ENCODE results near the gene C1orf174.
"Not testable (repeated sequence)": the region's sequence is repeated elsewhere in the genome, so short reads cannot be mapped to it uniquely, and the experiment has no call there.

C1orf174 gene

GRCh38 chr1:3923378-3924185, 23.5 kb upstream of the C1orf174 start:
- H3K9ac ChIP-seq (ENCODE audit: low read length) = no peak overlapping the region
- no peaks in the 10 kb centered on the region for H3K27me3 ChIP-seq (ENCODE audit: control insufficient read depth, insufficient read depth, low read length)
- no peak overlapping the region for H3K4me3 ChIP-seq (ENCODE audit: low read length)
- no peaks in the 10 kb centered on the region for H3K4me1 ChIP-seq (ENCODE audit: control insufficient read depth, insufficient read depth, low read length)
- no peaks in the 10 kb centered on the region for H3K36me3 ChIP-seq (ENCODE audit: control insufficient read depth, insufficient read depth, low read length)
- no peak overlapping the region for H3K27ac ChIP-seq (ENCODE audit: low read depth, low read length)

DNA sequence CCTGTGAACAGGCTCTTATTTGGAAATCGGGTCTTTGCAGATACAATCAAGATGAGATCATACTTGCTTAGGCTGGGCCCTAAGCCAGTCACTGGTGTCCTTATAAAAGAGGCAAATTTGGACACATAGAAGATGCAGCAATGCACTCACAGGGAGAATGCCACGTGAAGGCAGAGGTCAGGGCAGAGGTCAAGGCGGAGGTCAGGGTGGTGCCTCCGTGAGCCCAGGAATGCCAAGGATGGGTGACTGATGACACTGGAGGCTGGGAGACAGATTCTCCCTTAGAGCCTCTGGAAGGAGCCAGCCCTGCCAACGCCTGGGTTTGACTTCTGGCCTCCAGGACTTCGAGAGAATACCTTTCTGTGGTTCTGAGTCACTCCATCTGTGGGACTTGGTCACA, 22.8 kb upstream of the C1orf174 start:
- Histone ChIP-seq H3K4me1 (ENCODE audit: control insufficient read depth, insufficient read depth, low read length) (no peaks in the 10 kb centered on the region), H3K36me3 (ENCODE audit: control insufficient read depth, insufficient read depth, low read length) (no peaks in the 10 kb centered on the region), H3K9ac (ENCODE audit: low read length) (no peak overlapping the region), H3K27ac (ENCODE audit: low read depth, low read length) (no peak overlapping the region), H3K4me3 (ENCODE audit: low read length) (no peak overlapping the region), H3K27me3 (ENCODE audit: control insufficient read depth, insufficient read depth, low read length) (no peaks in the 10 kb centered on the region)

DNA sequence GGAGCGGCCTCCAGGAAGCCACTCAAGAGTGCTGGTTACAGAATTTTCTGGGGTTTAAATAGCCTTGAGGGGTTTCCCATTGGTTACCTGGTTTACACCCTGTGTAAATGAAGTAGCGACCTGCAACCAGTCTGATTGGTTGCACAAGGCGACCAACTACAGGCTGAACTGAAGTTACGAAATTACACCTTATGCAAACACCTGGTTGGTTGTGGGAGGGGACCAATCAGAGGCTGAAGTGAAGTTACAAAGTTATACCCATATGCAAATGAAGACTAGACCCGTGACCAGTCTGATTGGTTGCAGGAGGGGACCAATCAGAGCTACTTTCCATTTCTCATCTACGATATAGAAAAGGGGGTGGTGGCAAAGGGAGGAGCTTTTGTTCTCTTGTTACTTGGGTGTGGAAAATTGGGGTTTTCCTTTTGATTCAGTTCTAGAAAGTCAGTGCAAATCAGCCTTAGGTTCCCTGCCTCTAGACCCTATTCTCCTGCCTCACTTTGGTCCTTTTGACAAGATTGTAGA, 22.2 kb upstream of the C1orf174 start:
- Histone ChIP-seq H3K27ac (ENCODE audit: low read depth, low read length) (no peak overlapping the region), H3K27me3 (ENCODE audit: control insufficient read depth, insufficient read depth, low read length) (no peaks in the 10 kb centered on the region), H3K4me3 (ENCODE audit: low read length) (no peak overlapping the region)

GRCh38 chr1:3921765-3922164, 21.7 kb upstream of the C1orf174 start:
- Histone ChIP-seq H3K4me1 (ENCODE audit: control insufficient read depth, insufficient read depth, low read length) (no peaks in the 10 kb centered on the region), H3K27ac (ENCODE audit: low read depth, low read length) (no peak overlapping the region), H3K36me3 (ENCODE audit: control insufficient read depth, insufficient read depth, low read length) (no peaks in the 10 kb centered on the region), H3K4me3 (ENCODE audit: low read length) (no peak overlapping the region), H3K27me3 (ENCODE audit: control insufficient read depth, insufficient read depth, low read length) (no peaks in the 10 kb centered on the region), H3K9ac (ENCODE audit: low read length) (no peak overlapping the region)

More for the DNA sequence above, 22.2 kb upstream of the C1orf174 start:
- no peaks in the 10 kb centered on the region for H3K36me3 ChIP-seq (ENCODE audit: control insufficient read depth, insufficient read depth, low read length)
- no peaks in the 10 kb centered on the region for H3K4me1 ChIP-seq (ENCODE audit: control insufficient read depth, insufficient read depth, low read length)
- no peak overlapping the region for H3K9ac ChIP-seq (ENCODE audit: low read length)

GRCh38 chr1:3919706-3920105, 19.6 kb upstream of the C1orf174 start:
- H3K4me3 ChIP-seq (ENCODE audit: low read length) = no peak overlapping the region
- no peaks in the 10 kb centered on the region for H3K27me3 ChIP-seq (ENCODE audit: control insufficient read depth, insufficient read depth, low read length)
- H3K36me3 ChIP-seq (ENCODE audit: control insufficient read depth, insufficient read depth, low read length) = no peaks in the 10 kb centered on the region
- H3K27ac ChIP-seq (ENCODE audit: low read depth, low read length) = no peak overlapping the region
- H3K9ac ChIP-seq (ENCODE audit: low read length) = no peak overlapping the region
- no peaks in the 10 kb centered on the region for H3K4me1 ChIP-seq (ENCODE audit: control insufficient read depth, insufficient read depth, low read length)

DNA sequence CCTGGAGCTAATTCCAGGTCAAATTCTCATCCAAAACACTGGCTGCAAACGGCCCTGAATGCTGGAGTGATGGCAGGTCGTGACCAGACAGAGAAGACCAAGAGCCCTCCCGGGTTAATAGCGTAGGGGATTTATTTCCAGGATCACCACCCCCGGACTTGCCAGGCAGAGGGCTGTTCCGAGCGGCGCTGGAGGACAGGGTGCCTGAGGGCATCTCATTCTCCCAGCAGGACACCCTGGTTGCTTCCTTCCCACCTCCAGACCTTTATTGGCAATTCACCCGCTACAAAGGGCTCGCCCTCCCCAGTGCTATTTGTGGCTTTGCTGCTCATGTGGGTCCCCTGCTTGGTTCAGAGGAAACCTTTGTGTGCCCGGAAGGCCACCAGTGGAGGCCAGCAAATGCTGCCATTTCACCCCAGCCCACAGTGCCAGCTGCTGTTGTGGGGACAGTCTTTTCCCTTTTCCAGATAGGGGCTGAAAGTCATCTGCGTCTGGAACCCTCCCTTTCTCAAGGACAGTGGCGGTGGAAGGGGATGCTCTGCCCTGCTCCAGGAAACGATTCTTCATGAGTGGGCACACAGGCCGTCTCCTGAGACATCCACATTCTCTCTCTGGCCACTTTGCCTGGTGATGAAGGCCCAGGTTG, 19.0 kb upstream of the C1orf174 start:
- Histone ChIP-seq H3K36me3 (ENCODE audit: control insufficient read depth, insufficient read depth, low read length) (no peaks in the 10 kb centered on the region), H3K27ac (ENCODE audit: low read depth, low read length) (no peak overlapping the region), H3K27me3 (ENCODE audit: control insufficient read depth, insufficient read depth, low read length) (no peaks in the 10 kb centered on the region), H3K4me3 (ENCODE audit: low read length) (no peak overlapping the region), H3K9ac (ENCODE audit: low read length) (no peak overlapping the region), H3K4me1 (ENCODE audit: control insufficient read depth, insufficient read depth, low read length) (no peaks in the 10 kb centered on the region)

GRCh38 chr1:3918359-3918758, 18.3 kb upstream of the C1orf174 start:
- H3K27me3 ChIP-seq (ENCODE audit: control insufficient read depth, insufficient read depth, low read length); H3K27ac ChIP-seq (ENCODE audit: low read depth, low read length); H3K36me3 ChIP-seq (ENCODE audit: control insufficient read depth, insufficient read depth, low read length); H3K4me1 ChIP-seq (ENCODE audit: control insufficient read depth, insufficient read depth, low read length); H3K4me3 ChIP-seq (ENCODE audit: low read length); H3K9ac ChIP-seq (ENCODE audit: low read length): not testable (repeated sequence)

DNA sequence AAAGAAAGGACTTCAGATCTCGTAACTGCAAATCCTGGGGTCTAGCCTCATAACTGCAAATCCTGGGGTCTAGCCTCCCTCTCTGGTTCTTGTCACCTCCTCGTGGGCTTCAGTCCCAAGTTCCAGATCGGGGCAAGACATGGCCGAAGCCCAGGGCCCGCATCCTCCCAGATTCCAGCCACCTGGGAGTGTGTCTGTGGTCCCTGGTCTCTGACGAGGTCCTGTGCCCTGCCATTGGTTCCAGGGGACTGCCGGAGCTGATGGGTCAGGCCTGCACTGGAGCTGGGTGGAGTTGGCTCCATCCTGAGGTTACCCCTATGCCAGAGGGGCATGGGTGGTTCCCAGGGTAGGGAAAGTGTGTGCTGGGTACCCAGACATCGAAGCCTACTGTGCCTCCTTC, 17.7 kb upstream of the C1orf174 start:
- no peak overlapping the region for H3K9ac ChIP-seq (ENCODE audit: low read length)
- H3K27me3 ChIP-seq (ENCODE audit: control insufficient read depth, insufficient read depth, low read length) = no peaks in the 10 kb centered on the region
- H3K27ac ChIP-seq (ENCODE audit: low read depth, low read length) = no peak overlapping the region
- H3K4me1 ChIP-seq (ENCODE audit: control insufficient read depth, insufficient read depth, low read length) = no peaks in the 10 kb centered on the region
- H3K4me3 ChIP-seq (ENCODE audit: low read length) = no peak overlapping the region
- no peaks in the 10 kb centered on the region for H3K36me3 ChIP-seq (ENCODE audit: control insufficient read depth, insufficient read depth, low read length)

GRCh38 chr1:3915551-3916121, 15.6 kb upstream of the C1orf174 start:
- Histone ChIP-seq H3K36me3 (ENCODE audit: control insufficient read depth, insufficient read depth, low read length) (no peaks in the 10 kb centered on the region), H3K4me3 (ENCODE audit: low read length) (no peak overlapping the region), H3K27ac (ENCODE audit: low read depth, low read length) (no peak overlapping the region), H3K27me3 (ENCODE audit: control insufficient read depth, insufficient read depth, low read length) (peaks cover 5% of the 10 kb centered on the region), H3K4me1 (ENCODE audit: control insufficient read depth, insufficient read depth, low read length) (no peaks in the 10 kb centered on the region), H3K9ac (ENCODE audit: low read length) (no peak overlapping the region)

DNA sequence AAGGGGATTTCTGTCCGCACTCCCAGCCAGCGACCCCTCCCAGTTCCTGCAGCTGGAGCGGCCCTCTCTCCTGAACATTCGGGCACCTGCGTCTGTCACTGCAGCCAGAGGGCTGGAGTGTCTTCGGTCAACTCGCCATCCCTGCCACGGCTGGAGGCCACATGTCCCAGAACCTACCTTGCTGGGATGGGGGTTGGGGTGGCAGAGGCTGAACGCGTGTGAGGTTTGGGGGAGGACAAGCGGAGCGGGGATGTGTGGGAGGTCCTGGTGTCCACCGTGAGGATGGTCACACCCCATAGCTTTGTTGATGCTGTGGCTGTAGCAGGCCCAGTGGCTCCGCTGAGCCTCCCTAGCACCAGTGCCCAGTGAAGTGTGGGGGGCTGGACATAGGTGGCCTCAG, 14.8 kb upstream of the C1orf174 start:
- H3K4me3 ChIP-seq (ENCODE audit: low read length) = no peak overlapping the region
- no peaks in the 10 kb centered on the region for H3K4me1 ChIP-seq (ENCODE audit: control insufficient read depth, insufficient read depth, low read length)
- H3K9ac ChIP-seq (ENCODE audit: low read length) = no peak overlapping the region
- H3K36me3 ChIP-seq (ENCODE audit: control insufficient read depth, insufficient read depth, low read length) = no peaks in the 10 kb centered on the region
- peaks cover 9% of the 10 kb centered on the region for H3K27me3 ChIP-seq (ENCODE audit: control insufficient read depth, insufficient read depth, low read length)
- no peak overlapping the region for H3K27ac ChIP-seq (ENCODE audit: low read depth, low read length)

DNA sequence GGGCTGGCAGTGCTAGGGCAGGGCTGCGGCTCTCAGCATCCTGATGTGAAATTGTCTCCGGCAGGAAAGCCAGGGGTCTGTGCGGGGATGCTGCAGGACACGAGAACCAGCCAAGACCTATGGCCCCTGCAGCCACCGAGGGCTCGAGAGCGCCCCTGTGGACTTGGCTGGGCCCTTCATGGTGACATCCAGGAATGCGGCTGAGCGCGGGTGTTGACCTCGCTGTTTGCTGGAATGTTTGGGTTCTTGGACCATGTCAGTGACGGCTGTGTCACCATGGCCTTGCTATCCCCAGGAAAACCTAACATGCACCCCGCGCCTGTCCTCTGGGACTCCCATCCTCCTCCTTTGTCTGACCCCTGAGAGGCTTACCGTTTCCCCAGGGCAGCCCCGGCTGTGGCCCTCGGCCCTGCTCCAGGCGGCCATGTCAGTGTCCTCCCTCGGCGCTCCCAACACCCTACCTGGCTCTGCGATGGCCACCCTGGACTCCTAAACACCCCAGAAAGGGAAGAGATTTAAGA, 14.3 kb upstream of the C1orf174 start:
- Histone ChIP-seq H3K27me3 (ENCODE audit: control insufficient read depth, insufficient read depth, low read length) (peaks cover 9% of the 10 kb centered on the region), H3K4me3 (ENCODE audit: low read length) (no peak overlapping the region), H3K36me3 (ENCODE audit: control insufficient read depth, insufficient read depth, low read length) (no peaks in the 10 kb centered on the region), H3K27ac (ENCODE audit: low read depth, low read length) (no peak overlapping the region), H3K4me1 (ENCODE audit: control insufficient read depth, insufficient read depth, low read length) (no peaks in the 10 kb centered on the region), H3K9ac (ENCODE audit: low read length) (no peak overlapping the region)

DNA sequence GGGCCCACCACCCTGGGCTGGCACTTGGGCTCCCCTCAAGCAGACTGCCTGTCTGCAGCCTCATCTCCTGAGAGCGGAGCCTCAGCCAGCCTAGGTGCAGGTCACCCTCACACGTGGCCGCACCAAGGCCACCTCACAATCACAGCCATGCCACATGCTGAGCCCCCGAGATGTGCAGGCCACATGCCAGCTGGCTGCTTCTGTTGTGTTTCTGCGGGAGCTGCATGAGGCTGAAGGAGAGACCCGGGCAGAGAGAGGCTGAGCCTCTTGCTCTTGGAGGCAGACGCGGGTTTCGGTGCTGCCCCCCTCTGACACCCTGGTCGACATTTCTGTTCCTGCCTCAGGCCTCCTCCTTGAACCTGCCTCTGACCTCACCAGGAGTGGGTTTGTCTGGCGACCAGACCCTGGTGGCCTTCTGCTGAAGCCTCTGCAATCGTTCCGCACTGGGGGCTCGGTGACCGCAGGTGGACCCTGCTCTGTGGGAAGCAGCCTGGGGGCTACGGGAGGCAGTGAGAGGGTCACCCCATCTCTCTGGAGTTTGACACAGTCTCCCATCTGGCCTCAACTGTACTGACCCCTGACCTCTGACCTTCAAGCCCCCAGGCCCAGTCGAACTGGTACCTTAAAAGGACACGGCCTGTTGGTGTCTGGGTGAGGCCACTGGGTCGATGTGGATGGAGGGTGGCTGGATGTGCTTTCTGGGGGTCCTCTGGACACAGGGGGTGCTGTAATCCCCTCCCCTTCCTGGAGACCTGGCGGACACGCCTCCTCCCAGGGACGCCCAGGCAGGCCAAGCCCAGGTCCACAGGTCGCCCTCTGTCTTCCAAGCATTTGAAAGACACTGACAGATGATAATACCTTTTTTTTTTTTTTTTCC, 13.0 kb upstream of the C1orf174 start:
- H3K27ac ChIP-seq (ENCODE audit: low read depth, low read length) = no peak overlapping the region
- H3K4me3 ChIP-seq (ENCODE audit: low read length) = no peak overlapping the region
- peaks cover 9% of the 10 kb centered on the region for H3K27me3 ChIP-seq (ENCODE audit: control insufficient read depth, insufficient read depth, low read length)
- no peaks in the 10 kb centered on the region for H3K4me1 ChIP-seq (ENCODE audit: control insufficient read depth, insufficient read depth, low read length)
- H3K36me3 ChIP-seq (ENCODE audit: control insufficient read depth, insufficient read depth, low read length) = no peaks in the 10 kb centered on the region
- H3K9ac ChIP-seq (ENCODE audit: low read length) = no peak overlapping the region
